Endothelial cell of umbilical vein (primary cell): ENCODE measurements around the gene OR51I1. TPM values are rescaled to one million over a fixed set of nuclear protein-coding genes. Genes with fewer than 3 reads are reported as not detected.

Source experiments
- BruUV-seq: library from RNA; stranded (reverse); fragments of 400-500 nt; replicated peaks from 2 replicates; lab custom pipeline; 2021; lab: Mats Ljungman, UMichigan
- CTCF ChIA-PET: fragments of 300-600, 350-600 bp; sonication (Branson Sonifier 250); formaldehyde crosslinking; loops from one replicate; lab custom pipeline; 2021; ENCODE audit warnings: antibody characterized with exemption, inconsistent platforms; lab: Charles Lee
- POLR2A ChIA-PET: fragments of 300-600, 350-600 bp; sonication (Branson Sonifier 250); formaldehyde crosslinking; loops from one replicate; lab custom pipeline; 2021; ENCODE audit warnings: antibody characterized with exemption, inconsistent platforms; lab: Charles Lee
- DNase-seq: peaks from one replicate; pipeline ENCODE4 v3.0.0-alpha.2; 2011; ENCODE audit warnings: low read depth, low spot score
- FAIRE-seq: peaks from 2 replicates; lab custom pipeline; 2011; peaks lifted over from hg19 to GRCh38; lab: Jason Lieb, UNC
- H2AFZ ChIP-seq: 2 replicates; pipeline ENCODE4 v1.6.0; 2012; ENCODE audit warnings: low read depth, low read length, control low read depth, inconsistent platforms
- H3K27ac ChIP-seq: 2 replicates; pipeline ENCODE4 v1.5.1; 2011; ENCODE audit warnings: low read depth, mild to moderate bottlenecking, control low read depth, low read length, moderate library complexity; ENCODE audit not compliant: insufficient read depth
- H3K27me3 ChIP-seq, 2 experiments: 2 replicates each; pipeline versions ENCODE4 v1.6.0 to v1.6.1; 2011; ENCODE audit warnings: low read length in 2 of 2, mixed read lengths in 1 of 2; ENCODE audit not compliant: control insufficient read depth in 2 of 2, insufficient read depth in 2 of 2
- H3K36me3 ChIP-seq, 2 experiments: 2 replicates in 1 of 2; 3 replicates in 1 of 2; pipeline ENCODE4 v1.5.1; 2011; ENCODE audit warnings: low read length in 2 of 2, mild to moderate bottlenecking in 1 of 2, moderate library complexity in 1 of 2; ENCODE audit not compliant: control insufficient read depth in 2 of 2, insufficient read depth in 2 of 2; ENCODE audit errors: extremely low read depth in 1 of 2
- H3K4me1 ChIP-seq: 3 replicates; pipeline ENCODE4 v1.5.1; 2011; ENCODE audit warnings: mild to moderate bottlenecking, low read length; ENCODE audit not compliant: control insufficient read depth, insufficient read depth; ENCODE audit errors: extremely low read depth
- H3K4me2 ChIP-seq: 2 replicates; pipeline ENCODE4 v1.6.1; 2011; ENCODE audit warnings: low read length, control low read depth, mixed read lengths; ENCODE audit not compliant: insufficient read depth
- H3K4me3 ChIP-seq, 3 experiments: fragments of 200-600 bp in 1 of 3; sonication (generic), shearing (Covaris generic) in 1 of 3; replicated peaks in 1 of 3; 2 replicates each; pipeline ENCODE4 v1.5.1; 2011 to 2016; ENCODE audit warnings: control low read depth in 3 of 3, low read length in 3 of 3, mild to moderate bottlenecking in 2 of 3, inconsistent platforms in 1 of 3, low read depth in 1 of 3, moderate library complexity in 1 of 3; ENCODE audit not compliant: insufficient read depth in 1 of 3
- H3K79me2 ChIP-seq: 2 replicates; pipeline ENCODE4 v1.6.0; 2012; ENCODE audit warnings: low read length, inconsistent platforms; ENCODE audit not compliant: control insufficient read depth, insufficient read depth
- H3K9ac ChIP-seq: replicated peaks from 2 replicates; pipeline ENCODE3; 2011; ENCODE audit warnings: low read length, control low read depth; ENCODE audit not compliant: insufficient read depth; ENCODE audit errors: extremely low read depth
- H3K9me1 ChIP-seq: replicated peaks from 3 replicates; pipeline ENCODE4 v1.6.0; 2011; ENCODE audit warnings: mild to moderate bottlenecking, low read length; ENCODE audit not compliant: control insufficient read depth, insufficient read depth; ENCODE audit errors: extremely low read depth
- H3K9me3 ChIP-seq: replicated peaks from 2 replicates; pipeline ENCODE4 v1.5.1; 2012; ENCODE audit warnings: low read length, inconsistent platforms; ENCODE audit not compliant: control insufficient read depth, insufficient read depth
- H4K20me1 ChIP-seq: replicated peaks from 2 replicates; pipeline ENCODE3; 2011; ENCODE audit warnings: mild to moderate bottlenecking, low read length; ENCODE audit not compliant: control insufficient read depth, insufficient read depth; ENCODE audit errors: extremely low read depth
- EZH2 ChIP-seq: IDR thresholded peaks from 2 replicates; pipeline ENCODE4 v1.6.1; 2012; ENCODE audit warnings: borderline replicate concordance, low read depth, mild to moderate bottlenecking, moderate library complexity, low read length, inconsistent platforms; ENCODE audit not compliant: severe bottlenecking
- FOS ChIP-seq: IDR thresholded peaks from 2 replicates; pipeline ENCODE4 v1.6.1; 2011; ENCODE audit warnings: mild to moderate bottlenecking, low read length, moderate library complexity, borderline replicate concordance; ENCODE audit not compliant: insufficient read depth
- GATA2 ChIP-seq: IDR thresholded peaks from 2 replicates; pipeline ENCODE4 v1.7.0; 2011; ENCODE audit warnings: low read depth, mild to moderate bottlenecking, moderate library complexity, mixed read lengths, low read length; ENCODE audit not compliant: insufficient read length, insufficient read depth
- JUN ChIP-seq: IDR thresholded peaks from 2 replicates; pipeline ENCODE4 v1.6.1; 2011; ENCODE audit warnings: borderline replicate concordance, low read depth; ENCODE audit not compliant: insufficient read length, insufficient read depth
- MYC ChIP-seq: IDR thresholded peaks from one replicate; pipeline ENCODE4 v1.6.1; 2011; ENCODE audit warnings: mild to moderate bottlenecking, low read depth, low read length
- POLR2A ChIP-seq: IDR thresholded peaks from 2 replicates; pipeline ENCODE4 v1.6.1; 2012; ENCODE audit warnings: low read depth, mild to moderate bottlenecking, control low read depth, low read length
- POLR2AphosphoS5 ChIP-seq: IDR thresholded peaks from 2 replicates; pipeline ENCODE4 v1.6.1; 2012; ENCODE audit warnings: low read depth, mild to moderate bottlenecking, control low read depth, low read length, moderate library complexity; ENCODE audit not compliant: insufficient read depth
- dilution Hi-C: fragments of 300-500 bp; cut with MboI; formaldehyde crosslinking; loops from one replicate; pipeline ENCODE4 v1.15.0; 2019; ENCODE audit warnings: low sequenced_read_pairs; ENCODE audit not compliant: extremely low pct_ligation_motif_present
- intact Hi-C: fragments of 100-400 bp; cut with micrococcal nuclease; formaldehyde crosslinking; loops from one replicate; pipeline ENCODE4 v1.10.0; 2022
- polyA plus RNA-seq, 4 experiments: library from polyadenylated mRNA; depleted of rRNA in 3 of 4; stranded (reverse) in 3 of 4; unstranded in 1 of 4; fragments of >200 nt; gene quantifications; 2 replicates each; pipeline versions ENCODE4 v1.2.1 to v1.2.3, GENCODE V29; 2011 to 2012; ENCODE audit warnings: missing spikeins in 1 of 4
- total RNA-seq: library from RNA; stranded (reverse); gene quantifications from 2 replicates; pipeline ENCODE4 v1.2.3, GENCODE V29; 2021
- TF ChIP-seq, protein P1 (sequence below), 2 donors: IDR thresholded peaks; 1 replicate in 1 of 2; 2 replicates in 1 of 2; pipeline ENCODE4 v1.5.1; 2011; ENCODE audit warnings: low read length in 2 of 2, mild to moderate bottlenecking in 2 of 2, moderate library complexity in 2 of 2, control low read depth in 1 of 2, inconsistent platforms in 1 of 2, low read depth in 1 of 2; ENCODE audit not compliant: insufficient read depth in 1 of 2; ENCODE audit errors: extremely low read depth in 1 of 2
- TF ChIP-seq, protein P2 (sequence below): IDR thresholded peaks from 2 replicates; pipeline ENCODE4 v1.6.1; 2011; ENCODE audit not compliant: insufficient read depth, insufficient read length

OR51I1 gene
- total and polyA plus RNA-seq, 2 donors (not counting 3 experiments of a cell fraction or from before 2014, with no cell fraction given) = not detected

DNA sequence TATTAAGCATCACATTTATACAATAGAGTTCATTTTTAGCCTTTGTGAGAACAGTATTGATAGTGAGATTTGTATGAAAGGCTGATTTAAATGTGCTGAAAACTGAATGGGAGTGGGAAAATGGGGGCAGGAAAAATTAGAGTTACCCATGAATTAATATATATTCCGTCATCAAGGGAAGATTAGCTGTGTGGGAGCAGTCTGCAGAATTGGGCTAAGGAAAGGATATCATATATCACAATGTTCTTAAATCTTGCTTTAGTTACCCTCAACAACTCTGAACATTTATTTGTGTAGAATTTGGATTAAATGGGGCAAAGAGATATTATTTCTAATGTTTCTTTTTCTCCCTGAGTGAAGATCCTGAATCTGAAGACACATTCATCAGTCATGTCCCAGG, 19.5 kb downstream of the OR51I1 start, which contains the start of gene OR51Q1:
TSS of gene OR51Q1 (plus strand) at position 301 of the 400 bp plus-strand sequence. CDS start at position 391, 90 bp downstream.
- H3K4me2 ChIP-seq = no peak within 1 kb of the TSS
- no peaks in the 10 kb centered on the region for H4K20me1 ChIP-seq
- ChIA-PET POLR2A (no interaction called here), CTCF (no interaction called here)
- no peaks in the 10 kb centered on the region for H3K27me3 ChIP-seq
- H2AFZ ChIP-seq = no peak within 1 kb of the TSS
- no TSS peak for BruUV-seq
- no peak for TF ChIP-seq POLR2A
- TF ChIP-seq, protein P1, sequence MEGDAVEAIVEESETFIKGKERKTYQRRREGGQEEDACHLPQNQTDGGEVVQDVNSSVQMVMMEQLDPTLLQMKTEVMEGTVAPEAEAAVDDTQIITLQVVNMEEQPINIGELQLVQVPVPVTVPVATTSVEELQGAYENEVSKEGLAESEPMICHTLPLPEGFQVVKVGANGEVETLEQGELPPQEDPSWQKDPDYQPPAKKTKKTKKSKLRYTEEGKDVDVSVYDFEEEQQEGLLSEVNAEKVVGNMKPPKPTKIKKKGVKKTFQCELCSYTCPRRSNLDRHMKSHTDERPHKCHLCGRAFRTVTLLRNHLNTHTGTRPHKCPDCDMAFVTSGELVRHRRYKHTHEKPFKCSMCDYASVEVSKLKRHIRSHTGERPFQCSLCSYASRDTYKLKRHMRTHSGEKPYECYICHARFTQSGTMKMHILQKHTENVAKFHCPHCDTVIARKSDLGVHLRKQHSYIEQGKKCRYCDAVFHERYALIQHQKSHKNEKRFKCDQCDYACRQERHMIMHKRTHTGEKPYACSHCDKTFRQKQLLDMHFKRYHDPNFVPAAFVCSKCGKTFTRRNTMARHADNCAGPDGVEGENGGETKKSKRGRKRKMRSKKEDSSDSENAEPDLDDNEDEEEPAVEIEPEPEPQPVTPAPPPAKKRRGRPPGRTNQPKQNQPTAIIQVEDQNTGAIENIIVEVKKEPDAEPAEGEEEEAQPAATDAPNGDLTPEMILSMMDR (IDR thresholded peaks at IDR 0.05; ENCODE audit: extremely low read depth in 1 of 2, insufficient read depth in 1 of 2, low read depth in 1 of 2, low read length in 2 of 2) = no peak
- TF ChIP-seq JUN = no peak
- TF ChIP-seq POLR2AphosphoS5 = no peak
- TF ChIP-seq GATA2 = no peak
- TF ChIP-seq EZH2 = no peak
- TF ChIP-seq MYC = no peak
- no peak for TF ChIP-seq FOS
- TF ChIP-seq, protein P2, sequence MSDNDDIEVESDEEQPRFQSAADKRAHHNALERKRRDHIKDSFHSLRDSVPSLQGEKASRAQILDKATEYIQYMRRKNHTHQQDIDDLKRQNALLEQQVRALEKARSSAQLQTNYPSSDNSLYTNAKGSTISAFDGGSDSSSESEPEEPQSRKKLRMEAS = no peak
- DNase-seq (no peak), FAIRE-seq (no peak)
- no peak within 1 kb of the TSS for H3K27ac ChIP-seq
- H3K79me2 ChIP-seq = no peaks in the 10 kb centered on the region
- no peaks in the 10 kb centered on the region for H3K4me1 ChIP-seq
- intact Hi-C loops = no loop called here
- dilution Hi-C loops = no loop called here
- H3K9ac ChIP-seq = no peak within 1 kb of the TSS
- H3K4me3 ChIP-seq = no peak within 1 kb of the TSS
- H3K9me1 ChIP-seq = no peaks in the 10 kb centered on the region
- H3K9me3 ChIP-seq = no peaks in the 10 kb centered on the region
- H3K36me3 ChIP-seq = no peaks in the 10 kb centered on the region
